ENCODE measurements around the gene NDNF.

The NDNF gene

DNA sequence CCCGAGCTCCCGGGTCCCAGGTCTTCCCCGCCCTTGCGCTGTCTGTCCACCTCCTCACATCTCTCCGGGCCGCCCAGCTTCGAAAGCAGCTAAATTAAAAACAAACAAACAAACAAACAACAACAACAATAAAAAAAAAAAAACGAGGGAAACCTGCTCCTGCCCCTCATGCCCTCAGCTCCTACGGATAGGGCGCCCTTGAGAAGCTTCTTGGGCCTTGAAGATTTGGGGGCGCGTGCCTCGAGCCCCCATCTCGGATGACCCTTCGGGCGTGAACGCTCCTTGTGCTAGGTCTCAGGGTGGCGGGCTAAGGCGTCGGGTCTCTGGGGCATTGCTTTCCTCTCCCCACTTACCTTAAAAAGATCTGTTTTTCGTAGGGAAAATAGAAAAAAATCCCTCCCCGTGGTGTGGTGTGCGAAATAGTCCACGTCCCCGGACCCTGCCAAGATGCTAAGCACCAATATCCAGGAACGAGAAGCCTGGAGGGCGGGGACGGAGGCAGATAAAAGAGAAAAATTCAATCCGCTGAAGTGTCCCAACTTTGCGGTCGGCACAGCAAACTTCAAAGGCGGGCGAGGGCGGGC, 603 bp downstream of the NDNF start:
- FAIRE-seq (no peak), DNase-seq (ENCODE audit: insufficient read length, low spot score) (no peak)

DNA sequence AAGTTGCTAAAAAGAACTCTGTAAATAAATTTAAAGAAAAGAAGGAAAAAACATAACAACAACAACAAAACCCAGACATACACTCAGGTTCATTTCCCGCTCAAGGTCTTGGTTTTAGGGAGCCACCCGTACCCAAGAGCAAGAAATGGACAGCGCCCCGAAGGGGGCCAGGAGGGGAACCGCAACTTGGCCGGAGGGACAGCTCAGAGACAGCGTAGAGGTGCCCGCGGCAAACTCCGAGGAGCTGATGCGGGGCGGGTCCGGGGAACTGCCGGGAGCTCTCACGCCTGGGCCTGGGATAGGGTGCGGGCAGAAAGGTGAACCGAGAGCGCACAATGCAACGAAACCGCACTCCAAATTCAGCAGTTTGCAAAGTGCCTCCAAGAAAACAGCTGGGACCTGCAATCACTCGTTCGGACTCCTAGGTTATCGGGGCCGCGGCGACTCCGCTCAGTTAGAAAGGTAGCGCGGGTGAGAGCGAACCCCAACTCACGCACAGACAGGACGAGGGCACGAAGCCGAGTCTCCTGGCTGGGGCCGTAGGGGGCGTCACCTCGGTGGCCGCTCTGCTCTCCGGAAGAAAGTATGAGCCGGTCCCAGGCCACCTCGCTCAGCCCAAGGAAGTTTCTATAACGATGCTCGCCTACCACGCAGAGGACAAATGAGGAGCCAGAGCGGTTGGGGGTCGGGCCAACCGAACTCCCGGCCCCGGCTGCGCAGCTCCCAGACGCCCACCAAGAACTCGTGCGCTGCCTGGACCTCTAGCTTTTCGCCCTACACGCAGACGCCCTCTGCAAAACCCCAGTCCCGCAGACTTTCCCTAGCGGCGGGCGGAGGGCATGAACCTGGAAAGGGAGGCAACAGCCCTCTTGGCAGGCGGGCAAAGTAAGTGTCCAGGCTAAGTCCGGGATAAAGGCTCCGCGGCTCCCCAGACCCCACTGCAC, 1.4 kb downstream of the NDNF start:
- DNase-seq (ENCODE audit: insufficient read length, low spot score) (peak; percentile 14), FAIRE-seq (no peak)

DNA sequence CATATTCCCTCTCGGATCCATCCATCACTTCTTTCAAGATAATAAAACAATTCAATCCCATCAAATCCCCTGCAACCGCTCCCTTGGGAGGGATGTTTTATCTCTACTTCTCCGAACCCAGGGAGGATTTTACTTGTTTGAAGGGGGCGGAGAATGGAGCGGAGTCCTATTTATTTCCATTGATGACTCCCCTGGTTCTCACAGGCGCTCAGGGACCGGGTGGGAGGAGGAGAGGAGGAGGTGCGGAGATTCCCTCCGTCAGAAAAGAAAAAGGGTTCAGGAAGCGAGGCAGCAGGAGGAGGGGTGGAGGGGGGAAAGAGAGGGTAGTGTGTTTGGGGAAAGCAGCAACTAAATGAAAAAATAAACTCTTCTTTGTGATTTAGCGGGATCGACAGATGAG, 2.1 kb downstream of the NDNF start:
- no peak for FAIRE-seq
- no peak for DNase-seq (ENCODE audit: insufficient read length, low spot score)

DNA sequence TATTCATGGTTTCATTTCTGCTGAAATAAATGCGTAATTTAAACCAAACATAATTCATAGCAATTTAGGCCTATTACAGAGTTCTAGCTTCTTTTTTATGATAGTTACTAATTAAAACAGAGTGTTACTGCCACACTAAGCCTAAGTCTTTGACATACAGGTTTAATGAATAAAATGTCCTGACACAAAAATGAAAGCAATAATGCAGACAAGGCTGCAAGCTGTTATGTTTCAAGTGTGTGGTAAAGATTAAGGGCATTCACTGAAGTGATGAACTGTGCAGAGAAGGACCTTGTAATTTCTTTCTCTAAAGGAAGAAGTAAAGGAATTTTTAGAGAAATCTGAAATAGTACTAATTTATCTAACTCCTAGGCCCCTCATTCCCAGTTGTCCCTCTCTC, 2.9 kb downstream of the NDNF start:
- FAIRE-seq (no peak), DNase-seq (ENCODE audit: insufficient read length, low spot score) (no peak)

DNA sequence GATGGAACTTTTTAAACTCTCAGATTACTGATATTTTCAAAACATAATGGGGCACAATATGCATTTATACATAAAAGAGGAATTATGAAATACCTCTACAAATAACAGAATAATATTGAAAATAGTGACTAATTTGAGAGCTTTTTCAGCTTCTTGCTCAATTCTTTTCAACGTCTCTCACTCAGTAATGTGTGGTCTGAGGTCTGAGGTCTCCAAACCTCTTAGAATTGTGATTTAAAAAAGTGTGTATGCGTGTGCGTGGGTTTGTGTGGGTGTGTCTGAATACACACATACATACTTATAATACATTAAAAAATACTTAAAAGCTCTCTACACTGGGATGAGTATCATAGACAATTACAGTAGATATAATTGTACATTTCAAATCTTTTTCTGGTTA, 7.9 kb downstream of the NDNF start:
- no peak for DNase-seq (ENCODE audit: insufficient read length, low spot score)
- FAIRE-seq = no peak

DNA sequence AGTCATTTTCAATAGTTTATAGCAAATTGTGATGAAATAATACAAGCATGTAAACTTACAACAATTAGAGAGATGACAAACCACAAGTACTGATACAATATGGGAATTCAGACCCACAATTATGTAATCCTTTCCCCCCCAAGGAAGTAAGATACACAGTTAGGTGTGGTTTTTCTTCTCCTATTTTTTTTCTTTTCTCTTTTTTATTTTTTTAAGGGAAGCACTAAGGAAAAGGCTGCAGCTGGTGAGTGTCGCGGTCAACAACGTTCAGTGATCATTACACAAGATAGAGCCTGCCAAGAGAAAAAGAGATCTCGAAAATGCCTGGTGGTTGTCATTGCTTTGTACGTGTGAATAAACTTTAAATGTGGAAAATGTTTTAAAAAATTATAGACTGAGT, 9.8 kb downstream of the NDNF start:
- no peak for FAIRE-seq
- no peak for DNase-seq (ENCODE audit: insufficient read length, low spot score)

DNA sequence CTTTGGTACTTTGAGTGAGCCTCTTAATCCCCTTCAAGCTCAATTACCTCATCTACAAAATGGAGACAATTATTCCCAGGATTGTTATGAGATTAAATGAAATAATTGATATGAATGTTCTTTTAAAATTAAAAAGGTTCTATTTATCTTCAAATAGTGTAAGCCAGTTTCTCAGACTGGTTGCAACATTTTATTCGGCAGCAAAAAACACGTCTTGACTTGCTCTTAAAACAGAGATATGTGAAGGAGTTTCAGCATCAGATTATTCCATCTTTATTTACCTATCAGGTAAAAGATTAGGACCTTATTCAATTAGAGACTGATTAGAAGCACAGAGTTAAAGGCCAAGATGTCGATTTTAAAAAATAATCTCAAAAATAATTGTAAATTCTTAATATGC, 10.5 kb downstream of the NDNF start:
- DNase-seq (ENCODE audit: insufficient read length, low spot score) (no peak), FAIRE-seq (no peak)

DNA sequence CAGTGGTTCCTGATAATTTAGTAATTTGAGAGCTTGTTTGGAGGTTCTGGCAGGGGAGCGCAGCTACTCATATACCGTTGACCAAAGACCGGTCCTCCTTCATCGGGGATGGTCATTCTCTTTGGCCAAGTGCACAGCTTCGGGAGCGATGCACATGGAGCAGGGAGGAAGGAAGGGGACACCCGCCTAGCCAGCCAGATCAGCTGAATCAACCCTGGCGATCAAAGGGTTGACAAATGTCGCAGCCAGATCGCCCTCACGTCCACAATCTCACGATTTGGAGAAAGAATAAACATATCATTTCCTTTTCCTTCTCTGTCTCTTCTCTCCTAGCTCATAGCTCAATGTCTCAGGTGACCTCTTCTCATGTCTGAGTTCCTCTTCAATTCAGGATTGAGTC, 11.1 kb downstream of the NDNF start:
- FAIRE-seq = no peak
- DNase-seq (ENCODE audit: insufficient read length, low spot score) = no peak

DNA sequence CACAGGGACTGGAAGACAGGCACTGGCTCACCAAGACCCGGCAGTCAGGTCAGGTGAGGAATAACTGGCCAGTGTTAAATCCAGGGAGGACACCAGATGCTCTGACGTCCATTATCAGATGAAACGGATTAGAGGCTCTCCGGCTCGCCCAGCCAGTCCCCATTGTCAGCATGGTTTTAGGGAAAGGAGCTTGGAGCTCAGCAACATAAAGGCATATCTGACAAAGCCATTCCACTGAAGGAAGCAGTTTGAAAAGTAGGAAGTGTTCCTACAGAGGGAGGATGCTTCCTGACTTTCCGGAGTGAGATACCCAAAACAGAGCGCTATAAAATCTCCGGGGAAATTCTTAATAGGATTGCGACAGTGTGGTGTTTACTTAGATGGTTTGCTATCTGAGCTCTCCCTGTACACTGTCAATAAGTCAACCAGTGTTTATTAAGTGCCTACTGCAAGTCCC, 14.8 kb downstream of the NDNF start:
- DNase-seq (ENCODE audit: insufficient read length, low spot score) = no peak
- FAIRE-seq = no peak

DNA sequence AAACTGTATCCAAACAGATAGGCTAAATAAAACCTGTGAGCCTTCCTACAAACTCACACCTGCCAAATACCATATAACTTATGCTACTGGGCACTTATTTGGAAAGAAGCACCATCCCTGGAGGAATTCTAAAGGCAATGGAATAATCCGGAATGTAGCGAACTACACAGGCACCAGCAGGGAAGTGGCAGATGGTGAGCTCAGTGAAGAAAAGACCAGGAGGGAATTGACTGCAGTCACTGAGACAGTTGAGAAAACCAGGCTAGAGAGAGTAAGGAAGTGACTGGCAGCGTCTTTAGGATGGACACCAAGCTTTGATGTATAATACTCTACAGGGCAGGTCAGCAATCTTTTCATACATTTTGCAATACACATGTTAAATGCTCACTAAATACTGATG, 16.3 kb downstream of the NDNF start:
- FAIRE-seq = no peak
- DNase-seq (ENCODE audit: insufficient read length, low spot score) = no peak

DNA sequence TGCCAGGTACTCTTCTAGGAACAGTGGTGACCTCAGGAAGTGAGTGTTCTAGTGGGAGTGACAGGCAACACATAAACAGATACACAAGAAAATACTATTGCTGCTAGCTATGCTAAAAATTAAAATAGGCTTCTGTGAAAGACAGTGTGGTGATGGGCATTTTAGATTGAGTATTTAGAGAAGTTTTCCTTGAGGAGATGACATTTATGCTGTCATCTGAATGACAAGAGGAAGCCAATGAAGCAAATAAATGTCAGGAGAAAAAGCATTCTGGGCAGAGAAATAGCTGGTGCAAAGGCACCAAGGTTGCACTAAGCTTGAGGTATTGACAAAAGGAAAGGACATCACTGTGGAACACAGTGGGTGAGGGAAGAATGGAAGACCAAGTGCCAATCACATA, 18.0 kb downstream of the NDNF start:
- DNase-seq (ENCODE audit: insufficient read length, low spot score) (no peak), FAIRE-seq (no peak)

DNA sequence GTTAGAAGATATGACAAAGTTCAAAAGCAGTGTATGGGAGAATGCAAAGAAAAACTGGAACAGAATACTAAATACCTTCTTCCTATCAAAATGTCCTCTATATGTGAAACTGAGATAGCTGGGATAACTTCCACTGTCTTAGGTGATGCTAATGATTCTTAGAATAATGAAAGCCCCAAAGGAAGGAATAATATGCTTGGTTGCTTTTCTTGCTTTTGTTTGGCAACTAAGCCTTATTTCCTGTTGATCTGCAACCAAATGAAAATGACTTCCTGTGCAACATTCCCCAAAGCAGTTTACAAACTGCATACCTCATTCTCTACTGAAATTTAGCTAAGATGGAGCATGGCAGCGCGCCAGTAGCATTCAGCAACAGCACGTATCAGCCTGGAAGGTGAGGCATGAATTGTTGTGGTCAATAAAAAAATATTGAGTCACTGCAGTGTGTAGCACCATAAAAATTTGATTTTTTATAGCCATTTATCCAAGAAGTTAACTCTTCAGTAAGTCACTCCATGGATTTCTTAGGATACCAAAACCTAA, 18.7 kb downstream of the NDNF start:
- DNase-seq (ENCODE audit: insufficient read length, low spot score) = no peak

DNA sequence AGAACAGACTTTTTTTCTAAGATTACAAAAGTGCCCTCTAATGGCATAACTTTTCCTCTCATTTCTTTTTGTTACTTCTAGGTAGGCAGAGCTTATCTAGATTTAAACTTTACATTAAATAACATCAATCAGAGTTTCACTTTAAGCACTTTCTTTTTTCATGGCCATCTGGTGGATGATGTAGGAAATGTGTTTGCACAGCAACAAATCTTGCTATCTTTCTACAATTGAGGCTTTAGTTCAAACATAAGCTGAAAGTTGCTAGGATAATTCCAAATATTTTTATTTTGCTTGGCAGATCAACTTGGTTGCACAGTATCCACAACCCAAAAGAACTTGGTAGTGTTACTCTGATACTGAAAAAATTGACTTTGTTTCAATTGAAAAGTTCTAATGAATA, 22.0 kb downstream of the NDNF start:
- DNase-seq (ENCODE audit: insufficient read length, low spot score) = no peak

More for the DNA sequence above, 18.7 kb downstream of the NDNF start:
- FAIRE-seq = no peak

DNA sequence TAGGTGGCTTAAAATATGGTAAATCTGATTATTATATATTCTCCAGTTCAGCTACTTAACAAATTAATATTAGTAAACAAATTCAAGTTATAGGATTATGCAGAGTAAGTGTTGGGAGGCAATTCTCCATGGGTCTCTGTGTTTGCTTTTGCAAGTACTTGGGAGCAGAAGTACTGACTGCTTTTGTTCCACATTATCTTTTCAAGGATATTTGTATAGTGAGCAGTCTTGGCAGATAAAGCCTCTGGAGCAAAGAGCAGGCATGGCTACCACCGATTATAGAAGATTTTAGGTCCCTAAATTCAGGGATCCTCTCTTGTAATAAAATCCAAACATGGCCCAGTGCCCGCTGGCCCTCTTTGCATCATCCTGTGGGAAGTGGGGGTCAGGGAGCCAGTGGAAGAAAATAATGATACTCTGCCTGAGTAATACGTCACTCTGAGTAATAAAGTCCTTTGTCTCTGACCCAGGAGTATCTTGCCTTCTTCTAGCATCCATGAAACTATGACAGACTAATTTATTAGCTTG, 23.2 kb downstream of the NDNF start:
- FAIRE-seq (no peak), DNase-seq (ENCODE audit: insufficient read length, low spot score) (no peak)

More for the DNA sequence above, 22.0 kb downstream of the NDNF start:
- no peak for FAIRE-seq

DNA sequence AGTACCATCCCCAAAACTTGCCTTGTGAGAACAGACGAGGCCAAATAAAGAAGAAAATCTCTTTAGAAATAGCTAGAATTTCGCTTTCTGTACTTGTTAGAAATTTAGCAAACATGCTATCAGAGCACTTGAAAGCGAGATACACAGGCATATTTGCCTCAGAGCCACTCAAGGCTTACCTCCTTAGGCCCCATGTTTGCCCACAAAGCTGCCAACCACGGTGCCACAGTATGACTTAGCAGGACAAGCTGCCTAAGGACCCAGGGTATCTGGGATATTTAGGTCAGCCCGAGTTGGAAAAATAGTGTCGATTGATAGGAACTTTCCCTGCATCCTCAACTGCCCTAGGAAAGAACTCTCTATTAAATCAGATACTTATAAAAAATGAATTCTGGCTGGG, 24.2 kb downstream of the NDNF start:
- DNase-seq (ENCODE audit: insufficient read length, low spot score) (no peak), FAIRE-seq (no peak)

DNA sequence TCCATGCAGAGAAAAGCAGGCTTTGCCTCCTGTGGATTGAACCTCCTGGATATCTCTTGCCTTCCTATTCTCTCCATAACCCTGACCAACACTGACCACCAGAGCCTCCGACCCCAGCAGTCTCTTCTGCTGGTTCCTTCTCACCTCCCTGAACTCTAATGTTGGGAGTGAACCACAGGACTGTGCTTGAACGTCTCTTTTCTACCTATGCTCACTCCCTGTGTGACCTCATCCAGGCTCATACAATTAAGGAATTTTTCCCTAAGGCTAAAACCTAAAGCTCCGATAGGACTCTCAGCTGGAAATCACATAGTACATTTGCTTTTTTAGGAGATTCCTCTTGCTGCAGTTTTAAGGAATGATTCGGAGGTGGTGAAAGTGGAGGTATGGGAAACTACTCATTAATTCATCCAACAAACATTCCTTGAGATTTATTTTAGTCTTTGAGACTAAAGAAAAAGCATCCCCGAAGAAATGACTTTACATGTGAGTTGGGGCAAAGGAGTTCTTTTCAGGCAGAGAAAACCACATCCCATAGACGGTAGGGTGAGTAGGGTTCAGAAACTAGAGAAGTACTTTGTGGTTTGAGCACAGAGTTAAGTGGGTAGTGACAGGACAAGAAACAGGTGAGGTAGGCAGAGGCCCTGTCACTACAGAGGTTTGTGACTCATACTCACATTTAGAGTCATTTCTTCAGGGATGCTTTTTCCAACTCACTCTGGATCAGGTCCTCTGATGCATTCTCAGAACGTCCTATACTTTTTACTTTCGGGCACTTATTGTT, 30.8 kb downstream of the NDNF start:
- FAIRE-seq = no peak
- no peak for DNase-seq (ENCODE audit: insufficient read length, low spot score)

DNA sequence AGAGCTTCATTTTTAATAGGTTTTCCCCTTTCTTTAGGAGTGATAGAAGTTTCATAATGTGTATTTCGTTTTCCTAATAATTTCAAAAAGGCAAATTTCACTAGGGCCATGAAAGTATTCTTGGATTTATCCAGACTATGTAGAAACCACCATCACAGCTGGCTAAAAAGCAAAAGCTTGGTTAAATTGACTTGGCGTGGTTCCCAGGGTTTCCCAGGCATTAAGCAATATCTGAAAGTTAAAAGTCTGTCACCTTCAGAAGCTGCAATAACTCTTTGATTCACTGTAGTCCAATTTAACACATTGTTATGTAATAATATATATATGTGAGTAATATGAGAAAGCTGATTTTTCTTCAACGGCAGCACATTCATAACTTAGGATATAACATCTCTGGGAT, 38.3 kb downstream of the NDNF start:
- DNase-seq (ENCODE audit: insufficient read length, low spot score) = no peak
- no peak for FAIRE-seq

DNA sequence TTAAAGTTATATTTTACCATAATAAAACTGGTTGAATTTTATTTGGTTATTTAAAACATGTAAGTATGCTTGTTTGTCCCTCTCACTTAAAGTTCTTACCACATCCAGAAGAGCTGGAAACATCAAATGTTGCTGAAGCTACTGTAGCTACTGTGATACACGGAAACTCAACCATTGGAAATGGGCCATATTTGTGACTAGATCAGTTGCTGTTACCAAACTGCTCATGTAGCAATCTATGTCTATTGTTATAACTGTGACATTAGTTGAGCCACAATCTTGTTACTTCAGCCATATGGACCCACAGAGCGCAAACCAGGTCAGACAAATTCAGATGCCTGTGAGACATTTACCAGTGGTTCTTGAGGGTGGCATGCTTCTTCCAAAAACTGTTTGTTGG, 41.6 kb downstream of the NDNF start:
- FAIRE-seq = no peak
- no peak for DNase-seq (ENCODE audit: insufficient read length, low spot score)

DNA sequence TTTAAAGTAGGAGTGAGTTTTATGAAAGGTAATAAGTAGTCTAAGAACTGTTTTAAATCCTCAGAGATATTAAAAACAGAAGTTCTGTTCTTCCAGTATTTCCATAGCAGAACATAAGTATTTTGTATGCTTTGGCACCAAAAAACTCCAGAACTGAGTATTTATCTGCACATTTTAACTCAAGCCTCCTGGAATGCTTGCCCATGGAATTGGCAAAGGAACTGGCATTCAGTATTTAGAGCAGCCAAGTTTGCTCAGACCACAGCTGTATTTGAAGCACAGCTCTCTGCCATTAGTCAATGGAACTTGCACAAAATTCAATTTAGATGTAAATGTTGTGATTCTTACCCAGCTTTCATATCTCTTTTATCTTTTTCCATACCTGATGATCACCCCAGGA, 42.2 kb downstream of the NDNF start:
- FAIRE-seq (no peak), DNase-seq (ENCODE audit: insufficient read length, low spot score) (no peak)

DNA sequence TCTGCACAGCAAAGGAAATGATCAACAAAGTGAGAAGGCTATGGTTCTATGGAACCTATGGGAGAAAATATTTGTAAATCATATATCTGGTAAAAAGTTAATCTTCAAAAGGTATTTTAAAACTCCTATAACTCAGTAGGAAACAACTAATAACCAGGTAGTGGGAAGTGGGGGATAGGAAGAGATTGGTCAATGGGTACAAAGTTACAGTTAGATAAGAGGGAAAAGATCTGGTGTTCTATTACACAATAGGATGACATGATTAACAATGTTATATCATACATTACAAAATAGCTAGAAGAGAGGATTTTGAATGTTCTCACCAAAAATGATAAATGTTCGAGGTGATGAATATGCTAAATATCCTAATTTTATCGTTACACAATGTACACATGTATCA, 46.3 kb downstream of the NDNF start:
- DNase-seq (ENCODE audit: insufficient read length, low spot score) = no peak
- FAIRE-seq = no peak

DNA sequence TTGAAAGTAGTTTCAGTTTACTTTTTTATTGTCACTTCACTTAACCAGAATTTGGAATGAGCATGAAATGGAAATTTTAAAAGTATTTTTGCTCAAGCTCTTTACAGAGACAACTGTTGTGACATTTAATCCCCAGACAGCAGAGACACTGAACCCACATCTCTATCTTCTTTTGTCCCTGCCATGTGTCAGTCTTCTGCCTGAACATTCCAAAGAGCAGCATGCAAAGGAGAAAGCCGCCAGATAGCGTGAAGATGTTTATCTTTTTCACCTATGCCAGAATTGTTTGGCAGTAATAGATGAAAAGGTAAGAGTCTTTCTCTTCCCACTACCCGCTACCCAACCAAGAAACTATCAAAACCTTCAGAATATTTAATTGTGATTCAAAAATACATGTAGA, 46.8 kb downstream of the NDNF start:
- DNase-seq (ENCODE audit: insufficient read length, low spot score) = no peak
- no peak for FAIRE-seq

Data from HTR-8/SVneo (cell line).